GM23338 (cell line): ENCODE measurements around the gene UTS2R. TPM values are rescaled to one million over a fixed set of nuclear protein-coding genes. Genes with fewer than 3 reads are reported as not detected.

Source experiments
- ATAC-seq: fragments of 200-7000 bp; cut with Tn5 transposase; 3 replicates; pipeline ENCODE4 v1.9.1; 2020
- DNase-seq: peaks from one replicate; pipeline ENCODE4 v3.0.0-alpha.2; 2015; ENCODE audit warnings: low spot score
- H2AFZ ChIP-seq: fragments of 200-600 bp; sonication (generic); 2 replicates; pipeline ENCODE4 v1.8.0; 2016; ENCODE audit warnings: antibody characterized with exemption, mild to moderate bottlenecking, moderate library complexity
- H3F3A ChIP-seq: fragments of 200-600 bp; sonication (generic); replicated peaks from 2 replicates; pipeline ENCODE4 v1.8.0; 2017; ENCODE audit warnings: antibody characterized with exemption, mixed run types, low read depth
- H3K27ac ChIP-seq: fragments of 200-600 bp; sonication (generic); 2 replicates; pipeline ENCODE4 v1.6.1; 2016; ENCODE audit warnings: low read depth
- H3K27me3 ChIP-seq: fragments of 200-600 bp; sonication (generic); 2 replicates; pipeline ENCODE4 v1.8.0; 2016; ENCODE audit warnings: mild to moderate bottlenecking, mixed run types, moderate library complexity; ENCODE audit not compliant: insufficient read depth
- H3K36me3 ChIP-seq: fragments of 200-600 bp; sonication (generic); 2 replicates; pipeline ENCODE4 v1.8.0; 2016; ENCODE audit warnings: mild to moderate bottlenecking; ENCODE audit not compliant: insufficient read depth
- H3K4me1 ChIP-seq: fragments of 200-600 bp; sonication (generic); 2 replicates; pipeline ENCODE4 v1.8.0; 2016; ENCODE audit warnings: mild to moderate bottlenecking, moderate library complexity; ENCODE audit not compliant: insufficient read depth
- H3K4me2 ChIP-seq: fragments of 200-600 bp; sonication (generic); 2 replicates; pipeline ENCODE4 v1.7.1; 2017; ENCODE audit warnings: mixed run types
- H3K4me3 ChIP-seq: fragments of 200-600 bp; sonication (generic); 2 replicates; pipeline ENCODE4 v1.6.1; 2016; ENCODE audit warnings: mixed run types
- H3K79me2 ChIP-seq: fragments of 200-600 bp; sonication (generic); replicated peaks from 2 replicates; pipeline ENCODE4 v1.8.0; 2017; ENCODE audit warnings: mild to moderate bottlenecking; ENCODE audit not compliant: insufficient read depth
- H3K9me2 ChIP-seq: fragments of 200-600 bp; sonication (generic); 2 replicates; pipeline ENCODE4 v1.8.0; 2017; ENCODE audit not compliant: insufficient read depth
- H4K20me1 ChIP-seq: fragments of 200-600 bp; sonication (generic); replicated peaks from 2 replicates; pipeline ENCODE4 v1.8.0; 2017; ENCODE audit warnings: mild to moderate bottlenecking; ENCODE audit not compliant: insufficient read depth
- H3K27ac Mint-ChIP-seq: 2 replicates; pipeline ENCODE4 v1.8.0; 2020; ENCODE audit warnings: inconsistent platforms, mild to moderate bottlenecking, moderate library complexity, mixed read lengths
- H3K27me3 Mint-ChIP-seq: 3 replicates; pipeline ENCODE4 v1.8.0; 2022; ENCODE audit warnings: low read depth, mild to moderate bottlenecking, moderate library complexity, mixed read lengths, inconsistent platforms; ENCODE audit not compliant: insufficient read depth, poor library complexity
- H3K36me3 Mint-ChIP-seq: 3 replicates; pipeline ENCODE4 v1.8.0; 2021; ENCODE audit warnings: low read depth, mild to moderate bottlenecking, inconsistent platforms, moderate library complexity, mixed read lengths
- H3K4me1 Mint-ChIP-seq: 3 replicates; pipeline ENCODE4 v1.8.0; 2020; ENCODE audit warnings: mild to moderate bottlenecking, inconsistent platforms, mixed read lengths
- H3K4me3 Mint-ChIP-seq: 3 replicates; pipeline ENCODE4 v1.8.0; 2021; ENCODE audit warnings: moderate library complexity, mild to moderate bottlenecking, inconsistent platforms, mixed read lengths
- H3K9me3 Mint-ChIP-seq: 3 replicates; pipeline ENCODE4 v1.8.0; 2020; ENCODE audit warnings: moderate library complexity, mild to moderate bottlenecking, inconsistent platforms, mixed read lengths
- CREB1 ChIP-seq: fragments of 250-450 bp; sonication (Bioruptor Pico); IDR thresholded peaks from 2 replicates; pipeline ENCODE4 v1.5.0; 2020; ENCODE audit warnings: low read depth, mild to moderate bottlenecking, moderate library complexity
- CTCF ChIP-seq, 2 experiments: fragments of 200-600 bp in 1 of 2; sonication (generic) in 1 of 2; conservative IDR thresholded peaks; 2 replicates each; pipeline versions ENCODE4 v1.5.1 to v1.6.1; 2016 to 2017; ENCODE audit warnings: antibody characterized with exemption in 2 of 2, low read depth in 2 of 2, mild to moderate bottlenecking in 2 of 2, moderate library complexity in 1 of 2
- EZH2 ChIP-seq: fragments of 200-600 bp; sonication (generic); IDR thresholded peaks from one replicate; pipeline ENCODE4 v1.8.0; 2017; ENCODE audit warnings: antibody characterized with exemption, mild to moderate bottlenecking, low read depth; ENCODE audit not compliant: unreplicated experiment
- STAT1 ChIP-seq: IDR thresholded peaks from one replicate; pipeline ENCODE4 v1.6.1; 2016; ENCODE audit warnings: antibody characterized with exemption; ENCODE audit not compliant: unreplicated experiment
- long read RNA-seq: library from polyadenylated mRNA; unstranded; transcript quantifications from one replicate; pipeline ENCODE4 v2.0.0, GENCODE V29; 2020; ENCODE audit not compliant: unreplicated experiment
- polyA plus RNA-seq: library from polyadenylated mRNA; unstranded; fragments of >200 nt; fragmentation: Nextera tagmentation; extraction: Ambion mirVana; gene quantifications from 2 replicates; pipeline ENCODE4 v1.2.1, GENCODE V29; 2016
- total RNA-seq: library from RNA; depleted of rRNA; stranded (reverse); fragments of >200 nt; shearing (Covaris generic); gene quantifications from 2 replicates; pipeline ENCODE4 v1.2.3, GENCODE V29; 2014; rRNA removed
- TF ChIP-seq, protein P1 (sequence below): IDR thresholded peaks from one replicate; pipeline ENCODE4 v1.6.1; 2018; ENCODE audit warnings: antibody characterized with exemption; ENCODE audit not compliant: unreplicated experiment

Gene UTS2R
- total RNA-seq = 0.49 and 0.82 TPM in 2 replicates
- polyA plus RNA-seq = not detected in 2 replicates
- long read RNA-seq = 0 reads

DNA sequence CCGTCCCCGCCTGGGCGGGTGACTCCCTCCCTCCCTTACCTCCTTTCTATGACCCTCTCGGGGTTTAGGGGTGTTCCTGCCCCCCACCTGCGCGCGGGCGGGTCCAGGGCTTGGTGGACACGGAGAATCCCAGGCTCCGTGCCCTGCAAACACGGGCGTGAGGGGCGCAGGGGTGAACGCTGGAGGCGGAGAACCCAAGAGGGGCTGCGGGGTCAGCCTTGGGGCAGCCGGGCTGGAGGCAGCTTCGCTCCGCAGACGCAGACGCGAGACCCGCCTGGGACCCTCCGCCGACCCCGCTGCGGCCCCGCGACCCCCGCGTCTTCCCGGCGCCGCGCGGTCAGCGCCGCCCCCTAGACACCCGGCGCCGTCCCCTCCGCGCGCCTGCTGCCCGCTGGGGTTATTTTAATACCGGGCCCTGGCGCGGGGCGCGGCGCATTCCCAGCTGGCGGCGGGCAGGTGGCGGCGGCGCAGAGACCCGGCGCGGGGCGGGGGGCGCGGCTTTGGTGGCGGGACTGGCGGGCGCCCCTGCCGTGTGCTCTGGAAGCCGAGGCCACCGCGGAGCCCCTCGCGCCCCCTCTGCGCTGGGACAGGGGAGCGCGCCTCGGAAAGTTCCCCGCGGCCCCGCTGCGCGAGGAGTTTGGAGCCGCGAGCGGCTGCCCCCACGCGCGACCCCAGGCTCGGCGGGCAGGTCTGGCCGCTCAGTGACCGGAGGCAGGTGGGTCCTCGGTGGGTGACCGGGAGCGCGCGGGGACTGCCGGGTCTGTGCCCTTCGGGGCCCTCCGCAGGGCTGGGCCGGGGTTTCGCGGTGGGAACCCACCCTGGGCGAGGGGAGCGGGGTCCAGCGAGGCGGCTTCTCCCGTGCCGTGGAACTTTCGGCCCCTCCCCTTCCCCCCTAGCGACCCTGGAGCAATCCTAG lies at the start of gene UTS2R:
Gene UTS2R, plus strand, starts transcription at position 433 of the 916 bp plus-strand sequence. CDS start 2,560 bp downstream, outside the sequence.
- H3K4me2 ChIP-seq = peak within 1 kb of the TSS; percentile 77
- no peaks in the 10 kb centered on the region; the same call in 1 of the 2 replicates for H3K4me1 ChIP-seq
- no peaks in the 10 kb centered on the region for H3K36me3 ChIP-seq
- DNase-seq (peak; percentile 69), ATAC-seq (peak; percentile 19)
- H4K20me1 ChIP-seq = no peaks in the 10 kb centered on the region
- peak; percentile 49 for TF ChIP-seq EZH2
- TF ChIP-seq CREB1 (CRISPR knock-in tag) = no peak
- TF ChIP-seq, protein P1, sequence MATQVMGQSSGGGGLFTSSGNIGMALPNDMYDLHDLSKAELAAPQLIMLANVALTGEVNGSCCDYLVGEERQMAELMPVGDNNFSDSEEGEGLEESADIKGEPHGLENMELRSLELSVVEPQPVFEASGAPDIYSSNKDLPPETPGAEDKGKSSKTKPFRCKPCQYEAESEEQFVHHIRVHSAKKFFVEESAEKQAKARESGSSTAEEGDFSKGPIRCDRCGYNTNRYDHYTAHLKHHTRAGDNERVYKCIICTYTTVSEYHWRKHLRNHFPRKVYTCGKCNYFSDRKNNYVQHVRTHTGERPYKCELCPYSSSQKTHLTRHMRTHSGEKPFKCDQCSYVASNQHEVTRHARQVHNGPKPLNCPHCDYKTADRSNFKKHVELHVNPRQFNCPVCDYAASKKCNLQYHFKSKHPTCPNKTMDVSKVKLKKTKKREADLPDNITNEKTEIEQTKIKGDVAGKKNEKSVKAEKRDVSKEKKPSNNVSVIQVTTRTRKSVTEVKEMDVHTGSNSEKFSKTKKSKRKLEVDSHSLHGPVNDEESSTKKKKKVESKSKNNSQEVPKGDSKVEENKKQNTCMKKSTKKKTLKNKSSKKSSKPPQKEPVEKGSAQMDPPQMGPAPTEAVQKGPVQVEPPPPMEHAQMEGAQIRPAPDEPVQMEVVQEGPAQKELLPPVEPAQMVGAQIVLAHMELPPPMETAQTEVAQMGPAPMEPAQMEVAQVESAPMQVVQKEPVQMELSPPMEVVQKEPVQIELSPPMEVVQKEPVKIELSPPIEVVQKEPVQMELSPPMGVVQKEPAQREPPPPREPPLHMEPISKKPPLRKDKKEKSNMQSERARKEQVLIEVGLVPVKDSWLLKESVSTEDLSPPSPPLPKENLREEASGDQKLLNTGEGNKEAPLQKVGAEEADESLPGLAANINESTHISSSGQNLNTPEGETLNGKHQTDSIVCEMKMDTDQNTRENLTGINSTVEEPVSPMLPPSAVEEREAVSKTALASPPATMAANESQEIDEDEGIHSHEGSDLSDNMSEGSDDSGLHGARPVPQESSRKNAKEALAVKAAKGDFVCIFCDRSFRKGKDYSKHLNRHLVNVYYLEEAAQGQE = no peak
- peak within 1 kb of the TSS; percentile 78 for H2AFZ ChIP-seq
- peaks cover 12% of the 10 kb centered on the region; the same call in 2 of the 3 replicates for H3K9me3 Mint-ChIP-seq
- peaks cover 4% of the 10 kb centered on the region; the same call in 2 of the 3 replicates for H3K36me3 Mint-ChIP-seq
- H3K4me3 Mint-ChIP-seq = peak within 1 kb of the TSS; percentile 55
- H3F3A ChIP-seq = no peaks in the 10 kb centered on the region
- H3K27me3 ChIP-seq = peaks cover 61% of the 10 kb centered on the region
- H3K27ac ChIP-seq = no peak within 1 kb of the TSS
- peaks cover 5% of the 10 kb centered on the region for H3K4me1 Mint-ChIP-seq
- peaks cover 50% of the 10 kb centered on the region for H3K27me3 Mint-ChIP-seq
- H3K4me3 ChIP-seq = peak within 1 kb of the TSS; percentile 51
- no peak within 1 kb of the TSS for H3K27ac Mint-ChIP-seq
- no peaks in the 10 kb centered on the region for H3K79me2 ChIP-seq
- H3K9me2 ChIP-seq = no peaks in the 10 kb centered on the region

- H3K9me2 ChIP-seq = no peaks in the 10 kb centered on the region
- no peaks in the 10 kb centered on the region for H3K27me3 ChIP-seq
- H3K79me2 ChIP-seq = no peaks in the 10 kb centered on the region
- H3K36me3 Mint-ChIP-seq = no peaks in the 10 kb centered on the region
- H3K4me1 ChIP-seq = no peaks in the 10 kb centered on the region
- H3K27me3 Mint-ChIP-seq = peaks cover 11% of the 10 kb centered on the region
- no peak overlapping the region; the same call in 1 of the 2 replicates for H2AFZ ChIP-seq
- no peaks in the 10 kb centered on the region for H3K36me3 ChIP-seq
- no peak for ATAC-seq
- no peaks in the 10 kb centered on the region for H3K9me3 Mint-ChIP-seq
- H3K4me3 Mint-ChIP-seq = no peak overlapping the region
- H3F3A ChIP-seq = peaks cover 14% of the 10 kb centered on the region
- no peak overlapping the region for H3K4me2 ChIP-seq
- H3K4me1 Mint-ChIP-seq = peaks cover 8% of the 10 kb centered on the region; the same call in 2 of the 3 replicates
- no peaks in the 10 kb centered on the region for H4K20me1 ChIP-seq
- DNase-seq = no peak
- H3K27ac ChIP-seq = no peak overlapping the region
- no peak overlapping the region for H3K27ac Mint-ChIP-seq
- TF ChIP-seq CTCF (conservative IDR thresholded peaks at IDR 0.05; ENCODE audit: low read depth in 2 of 2) (no peak), STAT1 (no peak)
- no peak overlapping the region for H3K4me3 ChIP-seq
Observed at GRCh38 chr17:82321947-82322466, 49.6 kb upstream of the UTS2R start.
